Activated T-helper 1 cell treated with Interleukin-2 at 50 U/mL for 16 hours (primary cell): ENCODE results near the gene BTAF1.
"Not testable (repeated sequence)": the region's sequence is repeated elsewhere in the genome, so short reads cannot be mapped to it uniquely, and the experiment has no call there.

Experiments used
- DNase-seq: peaks from one replicate; pipeline ENCODE4 v3.0.0-alpha.2; 2020; ENCODE audit warnings: low read depth

The BTAF1 gene

DNA sequence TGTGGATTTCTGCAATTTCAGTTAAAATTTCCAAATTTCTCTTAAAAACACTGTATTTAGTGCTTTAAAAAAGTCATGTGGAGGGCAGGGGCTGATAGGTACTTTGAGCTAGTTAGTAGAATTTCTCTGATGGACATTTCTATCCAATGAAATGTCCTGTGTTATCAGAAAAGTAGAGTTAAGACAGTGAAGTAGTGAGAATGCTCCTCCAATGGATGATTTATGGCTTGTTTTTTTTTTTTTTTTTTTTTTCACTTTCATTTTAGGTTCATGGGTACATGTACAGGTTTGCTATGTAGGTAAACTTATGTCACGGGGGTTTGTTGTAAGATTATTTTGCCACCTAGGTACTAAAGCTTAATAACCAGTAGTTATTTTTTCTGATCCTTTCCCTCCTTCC, 55.0 kb downstream of the BTAF1 start:
- no peak for DNase-seq

GRCh38 chr10:91980319-91980718, 56.7 kb downstream of the BTAF1 start:
- DNase-seq = no peak

- no peak for DNase-seq
Measured at GRCh38 chr10:91983416-91983815, 59.8 kb downstream of the BTAF1 start.

DNA sequence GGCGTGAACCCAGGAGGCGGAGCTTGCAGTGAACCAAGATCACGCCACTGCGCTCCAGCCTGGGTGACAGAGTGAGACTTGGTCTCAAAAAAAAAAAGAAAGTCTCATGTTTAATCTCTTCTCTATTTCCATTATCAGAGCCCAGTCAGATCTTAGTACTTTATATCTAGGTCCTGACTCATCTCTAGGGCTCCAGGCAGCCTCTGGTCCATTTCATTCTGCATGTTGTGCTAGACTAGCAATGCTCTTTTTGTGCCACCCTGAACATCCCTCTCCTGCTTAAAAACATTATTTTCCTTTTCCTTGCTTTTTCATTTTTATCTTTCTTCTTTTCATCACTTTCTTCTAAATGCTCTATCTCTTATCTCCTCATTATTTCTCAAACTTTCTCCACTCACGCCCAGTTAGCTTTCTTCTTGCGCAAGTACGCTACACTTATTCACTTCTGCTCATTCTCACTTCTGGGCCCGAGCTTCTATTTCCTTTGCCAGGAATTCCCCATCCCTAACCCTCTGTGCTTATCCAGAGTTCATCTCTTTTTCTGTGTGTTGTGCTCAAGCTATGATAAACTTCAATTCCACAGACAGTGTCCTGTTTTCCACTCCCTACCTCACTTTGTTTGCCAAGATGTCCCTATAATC, 63.9 kb downstream of the BTAF1 start:
- no peak for DNase-seq

- no peak for DNase-seq
Measured at GRCh38 chr10:91992031-91992430, 68.5 kb downstream of the BTAF1 start.

DNA sequence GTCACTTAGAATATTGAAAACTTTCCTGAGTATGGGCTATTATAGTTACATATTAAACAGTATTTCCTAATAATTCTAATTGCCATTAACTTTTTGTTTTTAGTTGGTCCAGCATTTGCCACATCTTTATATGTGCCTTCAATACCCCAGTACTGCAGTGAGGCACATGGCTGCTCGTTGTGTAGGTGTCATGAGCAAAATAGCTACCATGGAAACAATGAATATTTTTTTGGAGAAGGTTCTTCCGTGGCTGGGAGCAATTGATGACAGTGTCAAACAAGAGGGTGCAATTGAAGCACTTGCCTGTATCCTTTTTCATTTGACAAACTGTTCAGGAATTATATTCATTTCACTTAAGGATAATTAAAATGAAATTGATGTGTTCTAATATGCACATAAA, 72.7 kb downstream of the BTAF1 start:
- no peak for DNase-seq

- DNase-seq = no peak
Measured at GRCh38 chr10:92001581-92001980, 78.0 kb downstream of the BTAF1 start.

DNA sequence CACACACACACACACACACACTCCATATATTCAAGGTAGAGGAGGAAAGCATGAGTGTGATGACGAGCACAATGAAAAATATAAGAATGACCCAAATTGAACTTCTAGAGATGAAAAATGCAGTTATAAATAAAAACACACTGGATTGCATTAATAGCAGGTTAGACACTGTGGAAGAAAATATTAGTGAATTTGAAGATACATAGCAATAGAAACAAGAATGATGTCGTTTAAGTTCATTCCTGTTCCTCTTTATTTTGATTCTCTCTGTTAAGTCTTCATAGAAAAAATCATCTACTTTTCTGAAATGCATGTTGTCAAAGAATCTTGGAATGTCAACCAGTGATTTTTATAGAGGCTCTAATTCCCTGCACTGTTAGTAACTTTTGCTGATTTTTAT, 78.4 kb downstream of the BTAF1 start:
- DNase-seq = no peak

- DNase-seq = no peak
Measured at GRCh38 chr10:92003258-92003657, 79.7 kb downstream of the BTAF1 start.

GRCh38 chr10:92005978-92006377, 82.4 kb downstream of the BTAF1 start:
- no peak for DNase-seq

DNA sequence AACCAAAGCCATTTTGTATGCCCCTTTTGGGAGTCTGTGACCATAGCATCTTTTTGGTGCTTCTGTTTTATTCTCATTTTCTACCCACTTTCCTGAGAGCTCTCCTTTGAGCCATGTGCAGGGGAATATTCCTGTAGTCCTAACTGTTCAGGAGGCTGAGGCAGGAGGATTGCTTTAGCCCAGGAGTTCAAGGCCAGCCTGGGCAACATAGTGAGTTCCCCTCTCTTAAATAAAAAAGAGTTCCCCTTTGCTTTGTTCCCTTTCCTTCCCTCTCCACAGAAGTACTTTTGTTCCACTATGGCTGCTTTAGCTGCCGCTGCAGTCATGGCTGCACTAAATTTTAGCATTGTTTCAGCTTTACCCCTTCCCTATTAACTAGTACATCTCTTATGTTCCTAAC, 85.9 kb downstream of the BTAF1 start:
- no peak for DNase-seq

- no peak for DNase-seq
Measured at GRCh38 chr10:92010047-92010735, 86.6 kb downstream of the BTAF1 start.

DNA sequence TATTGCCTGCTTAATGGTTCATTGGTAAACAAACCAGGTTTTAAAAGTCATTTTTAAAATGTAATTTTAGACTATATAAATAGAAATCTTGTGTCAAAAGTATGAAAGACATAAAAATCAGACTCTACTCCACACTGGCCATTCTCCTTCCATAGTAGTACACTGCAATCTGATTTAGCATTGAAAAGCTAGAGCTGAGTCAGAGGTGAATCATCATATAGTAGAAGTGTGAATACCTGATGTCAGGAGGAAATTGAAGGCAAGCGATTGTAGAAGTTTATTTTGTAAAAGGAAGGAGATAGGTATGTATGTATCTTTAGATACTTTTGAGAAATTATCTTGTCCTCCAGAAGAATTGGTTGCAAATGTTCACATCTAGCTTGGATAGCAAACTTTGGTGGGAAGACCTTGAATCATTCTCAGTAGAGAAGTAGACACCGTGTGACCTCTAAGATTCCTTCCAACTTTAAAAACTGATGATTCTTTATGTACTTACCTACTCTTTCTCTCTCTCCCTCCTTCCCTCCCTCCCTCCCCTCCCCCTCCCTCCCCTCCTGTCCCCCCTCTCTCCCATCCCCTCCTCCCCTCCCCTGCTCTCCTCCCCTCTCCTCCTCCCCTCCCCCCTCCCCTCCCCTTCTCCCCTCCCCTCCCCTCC, 88.1 kb downstream of the BTAF1 start:
- no peak for DNase-seq

- DNase-seq = no peak
Measured at GRCh38 chr10:92014620-92015019, 91.0 kb downstream of the BTAF1 start.

DNA sequence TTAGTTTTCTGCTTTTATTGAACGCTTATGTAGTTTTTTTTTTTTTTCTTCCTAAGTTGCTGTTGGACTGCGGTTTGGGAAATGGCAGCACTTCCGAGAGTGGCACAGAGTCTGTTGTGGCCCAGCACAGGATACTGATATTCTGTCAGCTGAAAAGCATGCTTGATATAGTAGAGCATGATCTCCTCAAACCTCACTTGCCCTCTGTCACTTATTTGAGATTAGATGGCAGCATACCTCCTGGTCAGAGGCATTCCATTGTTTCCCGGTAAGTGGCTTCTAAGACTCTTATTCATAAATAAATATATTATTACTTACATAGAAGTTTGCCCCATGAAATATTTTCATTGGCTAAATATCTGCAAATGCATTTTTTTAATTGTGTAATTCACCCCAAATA, 101.1 kb downstream of the BTAF1 start:
- no peak for DNase-seq

GRCh38 chr10:92025340-92025739, 101.8 kb downstream of the BTAF1 start:
- not testable (repeated sequence) for DNase-seq

GRCh38 chr10:92027141-92027540, 103.6 kb downstream of the BTAF1 start:
- no peak for DNase-seq

DNA sequence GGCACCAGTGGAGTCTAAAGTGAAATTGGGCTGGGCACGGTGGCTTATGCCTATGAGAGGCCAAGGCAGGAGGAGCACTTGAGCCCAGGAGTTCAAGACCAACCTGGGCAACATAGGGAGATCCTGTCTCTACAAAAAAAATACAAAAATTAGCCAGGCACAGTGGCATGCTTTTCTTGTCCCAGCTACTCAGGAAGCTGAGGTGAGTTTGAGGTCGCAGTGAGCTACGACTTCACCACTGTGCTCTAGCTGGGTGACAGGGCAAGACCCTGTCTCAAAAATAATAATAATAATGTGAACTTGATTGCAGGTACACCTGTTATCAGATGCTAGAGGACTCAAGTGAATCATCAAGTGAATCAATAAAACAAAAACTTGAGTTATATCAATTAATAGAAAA, 108.0 kb downstream of the BTAF1 start:
- DNase-seq = no peak

DNA sequence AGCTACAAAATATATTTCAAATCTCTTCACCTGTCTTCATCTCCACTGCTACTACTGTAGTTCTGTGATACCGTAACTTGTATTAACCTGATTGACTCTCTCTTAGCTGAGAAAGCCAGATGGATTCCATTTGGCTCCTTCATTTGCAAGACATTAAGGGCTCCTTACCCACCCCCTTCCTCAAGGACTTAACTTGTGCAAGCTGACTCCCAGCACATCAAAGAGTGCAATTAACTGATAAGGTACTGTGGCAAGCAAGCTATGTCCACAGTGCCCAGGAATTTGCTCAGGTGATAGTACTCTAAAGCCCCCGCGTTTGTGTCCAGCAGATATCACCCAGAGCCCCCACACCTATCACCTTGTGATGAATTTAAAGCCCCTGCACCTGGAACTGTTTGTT, 109.5 kb downstream of the BTAF1 start:
- DNase-seq = not testable (repeated sequence)

- DNase-seq = no peak
Measured at GRCh38 chr10:92038949-92039348, 115.4 kb downstream of the BTAF1 start.

- no peak for DNase-seq
Measured at GRCh38 chr10:92042541-92042940, 119.0 kb downstream of the BTAF1 start.

DNA sequence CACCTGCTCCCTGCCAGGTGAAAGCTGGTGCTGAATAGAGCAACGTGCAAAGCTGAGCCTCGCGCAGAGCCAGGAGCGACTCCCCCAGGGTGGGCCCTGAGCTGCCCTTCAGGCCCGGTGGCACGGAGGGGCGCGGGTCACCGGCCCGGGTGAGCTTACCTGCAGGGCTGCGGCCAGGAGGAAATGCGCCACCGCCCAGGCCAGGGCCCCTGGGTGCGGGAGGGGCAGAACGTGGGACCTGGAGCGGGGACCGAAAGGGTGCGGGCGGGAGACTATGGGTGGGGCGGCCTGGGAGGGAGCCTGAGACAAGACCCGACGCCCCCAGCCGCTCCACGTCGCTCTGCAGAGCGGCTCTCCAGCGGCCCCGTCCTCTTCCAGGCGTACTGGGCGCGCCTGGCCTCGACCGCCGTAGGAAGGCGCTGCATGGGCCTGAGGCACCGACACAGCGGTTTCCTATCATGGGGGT, 122.1 kb downstream of the BTAF1 start:
- DNase-seq = no peak

DNA sequence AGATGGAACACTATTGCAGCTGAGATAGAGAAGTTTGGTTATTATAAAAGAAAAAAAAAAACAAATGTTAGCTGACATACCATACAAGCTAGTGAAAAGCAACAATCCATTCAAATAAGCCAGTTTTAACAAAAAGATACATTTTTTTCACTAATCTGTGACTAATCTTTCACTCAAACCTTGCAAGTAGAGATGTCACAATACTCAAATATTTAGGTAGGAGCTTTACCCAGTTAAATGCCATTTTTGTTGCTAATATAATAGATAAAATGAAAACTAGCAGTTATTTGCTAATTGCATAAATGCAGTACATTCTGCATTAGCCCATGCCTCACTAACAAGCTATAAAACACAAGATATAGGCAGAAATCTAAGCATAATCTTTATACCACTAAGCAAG, 123.6 kb downstream of the BTAF1 start:
- no peak for DNase-seq
